Measurements from ENCODE around the gene SHANK2.

SHANK2 gene

GRCh38 chr11:71249301-71249700 lies 3.1 kb downstream of the SHANK2 start:
- H3K27ac ChIP-seq: no peak overlapping the region
- no peak for TF ChIP-seq CTCF (conservative IDR thresholded peaks at IDR 0.05)
- TF ChIP-seq ZFX (IDR thresholded peaks at IDR 0.05): no peak

DNA sequence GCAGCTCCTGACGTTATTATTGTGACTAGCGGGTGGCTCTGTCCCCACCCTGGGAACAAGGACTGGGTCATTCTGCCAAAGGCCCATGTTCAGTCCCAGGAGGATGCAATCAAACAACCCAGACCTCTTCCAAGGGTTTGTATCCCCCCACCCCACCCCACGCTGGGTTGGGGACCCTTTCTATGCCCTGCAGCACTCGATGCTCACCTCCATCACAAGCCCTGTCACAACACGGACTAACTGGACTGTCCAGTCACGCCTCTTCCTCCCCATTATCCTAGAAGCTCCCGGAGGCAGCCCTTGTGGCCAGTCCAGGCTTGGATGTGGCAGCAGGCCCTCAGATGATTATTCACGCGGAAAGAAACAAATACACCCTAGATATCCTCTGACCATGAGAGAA lies 3.7 kb downstream of the SHANK2 start:
- TF ChIP-seq CTCF (conservative IDR thresholded peaks at IDR 0.05): no peak
- no peak overlapping the region for H3K27ac ChIP-seq

DNA sequence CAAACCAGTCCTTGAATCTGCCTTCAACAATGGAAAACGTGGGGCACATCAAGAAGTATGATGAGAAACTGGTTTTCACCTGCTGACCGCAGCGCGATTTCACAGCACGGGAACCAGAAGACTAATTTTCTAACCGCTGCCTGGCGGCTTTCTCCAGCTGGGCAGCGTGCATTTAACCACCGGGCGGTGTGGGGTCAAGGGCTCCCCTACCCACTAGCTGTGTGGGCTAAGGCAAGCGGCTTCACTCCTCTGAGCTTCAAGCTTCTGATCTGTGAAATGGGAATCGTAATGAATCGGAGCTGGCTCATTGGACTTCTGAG lies 4.2 kb downstream of the SHANK2 start:
- no peak overlapping the region for H3K27ac ChIP-seq
- TF ChIP-seq CTCF (conservative IDR thresholded peaks at IDR 0.05) (no peak), ZFX (IDR thresholded peaks at IDR 0.05) (no peak)

GRCh38 chr11:71247551-71248250 lies 4.7 kb downstream of the SHANK2 start:
- H3K27ac ChIP-seq: no peak overlapping the region
- no peak for TF ChIP-seq ZFX (IDR thresholded peaks at IDR 0.05)

DNA sequence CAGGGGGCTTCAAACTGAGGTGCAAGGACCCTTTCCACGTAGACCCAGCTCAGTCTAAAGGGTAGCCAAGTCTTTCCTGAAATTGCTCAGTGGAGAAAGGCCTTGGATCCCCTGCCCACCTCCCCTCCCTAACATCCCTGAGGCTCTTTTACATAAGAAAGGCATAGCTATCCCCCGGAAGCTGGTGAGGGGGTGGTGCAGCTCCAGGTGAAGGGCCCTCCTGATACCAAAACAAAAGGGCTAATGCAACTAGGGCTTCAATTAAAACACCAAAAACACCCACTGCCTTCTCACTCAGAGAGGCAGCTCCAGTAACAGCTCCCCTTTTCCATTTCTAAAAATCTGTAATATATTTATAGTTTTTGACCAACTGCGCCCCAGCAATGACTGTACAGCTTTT lies 5.8 kb downstream of the SHANK2 start:
- TF ChIP-seq ZFX (IDR thresholded peaks at IDR 0.05) (no peak), CTCF (conservative IDR thresholded peaks at IDR 0.05) (no peak)
- H3K27ac ChIP-seq: no peak overlapping the region

GRCh38 chr11:71245601-71246391 lies 6.6 kb downstream of the SHANK2 start:
- no peak for TF ChIP-seq ZFX (IDR thresholded peaks at IDR 0.05)
- TF ChIP-seq CTCF (conservative IDR thresholded peaks at IDR 0.05): no peak
- no peak overlapping the region for H3K27ac ChIP-seq

DNA sequence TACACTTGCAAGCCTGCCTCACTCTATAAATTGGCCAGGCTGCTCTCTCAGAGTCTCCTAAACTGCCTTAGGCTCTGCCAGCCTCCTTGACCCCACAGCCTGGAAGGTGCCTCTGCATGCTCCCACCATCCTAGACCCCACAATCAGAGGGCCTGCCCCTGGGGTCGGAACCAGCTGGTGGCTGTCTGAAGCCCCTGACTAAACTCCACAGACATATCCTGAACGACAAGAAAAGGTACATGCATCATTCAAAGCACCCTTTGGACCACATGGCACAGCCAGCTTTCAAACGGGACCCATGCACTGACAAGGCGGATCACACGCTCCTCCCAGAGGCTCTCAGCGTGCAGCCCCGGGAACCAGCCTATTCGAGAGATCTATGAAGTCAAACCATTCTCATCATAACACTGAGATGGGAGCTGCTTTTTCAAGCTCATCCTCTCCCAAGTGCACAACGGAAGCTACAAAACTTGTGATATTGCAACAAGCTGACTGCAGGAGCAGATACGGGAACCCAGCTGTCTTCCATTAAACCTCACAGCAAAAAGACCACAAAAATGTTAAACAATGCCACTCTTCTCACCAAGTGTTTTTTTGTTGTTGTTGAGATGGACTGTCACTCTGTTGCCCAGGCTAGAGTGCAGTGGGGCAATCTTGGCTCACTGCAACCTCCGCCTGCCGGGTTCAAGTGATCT lies 8.1 kb downstream of the SHANK2 start:
- no peak overlapping the region for H3K27ac ChIP-seq
- TF ChIP-seq ZFX (IDR thresholded peaks at IDR 0.05) (no peak), CTCF (conservative IDR thresholded peaks at IDR 0.05) (no peak)

Measured in C4-2B (cell line).